ENCODE measurements around the gene LPCAT3. TPM values are rescaled to one million over a fixed set of nuclear protein-coding genes. Genes with fewer than 3 reads are reported as not detected.
A peak's percentile ranks its signal among the peaks of the same experiment; 100 is the strongest.

Gene LPCAT3
- total RNA-seq, 1 donor from 2014 or later = 42.0 TPM

DNA sequence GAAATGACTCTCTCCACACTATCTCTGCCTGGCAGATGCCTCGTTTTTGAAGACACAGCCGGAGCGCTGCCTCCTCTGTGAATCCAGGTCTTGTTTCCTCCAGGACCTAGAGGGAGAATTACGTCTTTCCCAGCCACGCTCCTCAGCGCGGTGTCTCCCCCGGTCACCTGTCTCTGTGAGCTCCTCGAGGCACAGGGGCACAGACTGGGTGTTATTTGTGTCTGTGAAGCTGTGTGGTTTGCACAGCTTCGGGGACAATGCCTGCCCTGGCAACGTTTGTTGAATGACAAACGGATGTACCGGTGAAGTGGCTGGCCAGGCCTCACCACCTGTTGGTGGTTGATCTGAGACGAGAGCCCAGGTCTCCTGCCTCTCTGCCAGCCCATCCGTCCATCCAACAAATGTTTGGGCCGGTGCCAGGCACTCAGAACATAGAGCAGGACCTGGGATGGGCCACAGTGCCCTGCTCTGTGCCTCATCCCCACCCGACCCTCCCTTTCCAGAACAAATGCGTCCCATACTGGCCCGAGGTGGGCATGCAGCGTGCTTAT, 61.0 kb downstream of the LPCAT3 start:
- no peaks in the 10 kb centered on the region for H3K36me3 ChIP-seq
- no peaks in the 10 kb centered on the region for H3K9me3 ChIP-seq
- H3K4me1 ChIP-seq = peaks cover 24% of the 10 kb centered on the region
- TF ChIP-seq POLR2AphosphoS5 (IDR thresholded peaks at IDR 0.05; ENCODE audit: insufficient read depth in 1 of 2, low read depth in 1 of 2) (no peak), POLR2A (IDR thresholded peaks at IDR 0.05) (no peak)
- TF ChIP-seq, protein P1, sequence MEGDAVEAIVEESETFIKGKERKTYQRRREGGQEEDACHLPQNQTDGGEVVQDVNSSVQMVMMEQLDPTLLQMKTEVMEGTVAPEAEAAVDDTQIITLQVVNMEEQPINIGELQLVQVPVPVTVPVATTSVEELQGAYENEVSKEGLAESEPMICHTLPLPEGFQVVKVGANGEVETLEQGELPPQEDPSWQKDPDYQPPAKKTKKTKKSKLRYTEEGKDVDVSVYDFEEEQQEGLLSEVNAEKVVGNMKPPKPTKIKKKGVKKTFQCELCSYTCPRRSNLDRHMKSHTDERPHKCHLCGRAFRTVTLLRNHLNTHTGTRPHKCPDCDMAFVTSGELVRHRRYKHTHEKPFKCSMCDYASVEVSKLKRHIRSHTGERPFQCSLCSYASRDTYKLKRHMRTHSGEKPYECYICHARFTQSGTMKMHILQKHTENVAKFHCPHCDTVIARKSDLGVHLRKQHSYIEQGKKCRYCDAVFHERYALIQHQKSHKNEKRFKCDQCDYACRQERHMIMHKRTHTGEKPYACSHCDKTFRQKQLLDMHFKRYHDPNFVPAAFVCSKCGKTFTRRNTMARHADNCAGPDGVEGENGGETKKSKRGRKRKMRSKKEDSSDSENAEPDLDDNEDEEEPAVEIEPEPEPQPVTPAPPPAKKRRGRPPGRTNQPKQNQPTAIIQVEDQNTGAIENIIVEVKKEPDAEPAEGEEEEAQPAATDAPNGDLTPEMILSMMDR (IDR thresholded peaks at IDR 0.05) = no peak
- DNase-seq (ENCODE audit: extremely low spot score in 2 of 2) = no peak
- no peaks in the 10 kb centered on the region for H3K27me3 ChIP-seq
- intact Hi-C loops (cut with DNase I) = no loop called here
- no peak overlapping the region for H3K27ac ChIP-seq
- H3K4me3 ChIP-seq = no peak overlapping the region

DNA sequence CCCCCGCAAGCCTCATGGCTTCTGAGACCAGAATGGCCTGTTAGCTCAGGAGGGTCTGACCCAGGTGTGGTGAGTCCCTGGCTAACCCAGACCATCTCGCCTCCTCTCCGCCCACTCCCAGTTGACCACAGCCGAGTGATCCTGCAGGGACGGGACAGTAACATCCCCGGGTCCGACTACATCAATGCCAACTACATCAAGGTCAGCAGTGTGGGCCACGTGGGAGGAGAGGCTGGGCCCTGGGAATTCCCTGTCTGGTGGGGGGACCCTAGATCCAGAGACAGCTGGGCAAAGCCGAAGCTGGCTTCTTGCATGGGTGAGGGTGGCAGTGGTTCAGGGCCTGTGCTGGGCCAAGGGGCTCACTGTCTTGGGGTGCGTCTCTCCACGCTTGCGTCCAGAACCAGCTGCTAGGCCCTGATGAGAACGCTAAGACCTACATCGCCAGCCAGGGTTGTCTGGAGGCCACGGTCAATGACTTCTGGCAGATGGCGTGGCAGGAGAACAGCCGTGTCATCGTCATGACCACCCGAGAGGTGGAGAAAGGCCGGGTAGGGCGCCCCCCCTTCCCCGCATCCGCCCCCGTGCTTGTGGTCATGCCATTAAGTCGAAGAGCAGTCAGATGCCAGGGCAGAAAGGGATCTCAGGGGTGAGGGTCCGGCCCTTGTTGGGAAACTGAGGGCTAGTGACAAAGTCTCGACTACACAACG, 62.1 kb downstream of the LPCAT3 start:
- Histone ChIP-seq H3K27ac (no peak overlapping the region), H3K27me3 (no peaks in the 10 kb centered on the region), H3K4me1 (peaks cover 14% of the 10 kb centered on the region), H3K36me3 (no peaks in the 10 kb centered on the region), H3K4me3 (no peak overlapping the region), H3K9me3 (no peaks in the 10 kb centered on the region)
- TF ChIP-seq POLR2AphosphoS5 (IDR thresholded peaks at IDR 0.05; ENCODE audit: insufficient read depth in 1 of 2, low read depth in 1 of 2) (no peak), POLR2A (IDR thresholded peaks at IDR 0.05) (no peak)
- TF ChIP-seq, protein P1 (IDR thresholded peaks at IDR 0.05) = no peak
- intact Hi-C loops (cut with DNase I) = no loop called here
- no peak for DNase-seq (ENCODE audit: extremely low spot score in 2 of 2)

DNA sequence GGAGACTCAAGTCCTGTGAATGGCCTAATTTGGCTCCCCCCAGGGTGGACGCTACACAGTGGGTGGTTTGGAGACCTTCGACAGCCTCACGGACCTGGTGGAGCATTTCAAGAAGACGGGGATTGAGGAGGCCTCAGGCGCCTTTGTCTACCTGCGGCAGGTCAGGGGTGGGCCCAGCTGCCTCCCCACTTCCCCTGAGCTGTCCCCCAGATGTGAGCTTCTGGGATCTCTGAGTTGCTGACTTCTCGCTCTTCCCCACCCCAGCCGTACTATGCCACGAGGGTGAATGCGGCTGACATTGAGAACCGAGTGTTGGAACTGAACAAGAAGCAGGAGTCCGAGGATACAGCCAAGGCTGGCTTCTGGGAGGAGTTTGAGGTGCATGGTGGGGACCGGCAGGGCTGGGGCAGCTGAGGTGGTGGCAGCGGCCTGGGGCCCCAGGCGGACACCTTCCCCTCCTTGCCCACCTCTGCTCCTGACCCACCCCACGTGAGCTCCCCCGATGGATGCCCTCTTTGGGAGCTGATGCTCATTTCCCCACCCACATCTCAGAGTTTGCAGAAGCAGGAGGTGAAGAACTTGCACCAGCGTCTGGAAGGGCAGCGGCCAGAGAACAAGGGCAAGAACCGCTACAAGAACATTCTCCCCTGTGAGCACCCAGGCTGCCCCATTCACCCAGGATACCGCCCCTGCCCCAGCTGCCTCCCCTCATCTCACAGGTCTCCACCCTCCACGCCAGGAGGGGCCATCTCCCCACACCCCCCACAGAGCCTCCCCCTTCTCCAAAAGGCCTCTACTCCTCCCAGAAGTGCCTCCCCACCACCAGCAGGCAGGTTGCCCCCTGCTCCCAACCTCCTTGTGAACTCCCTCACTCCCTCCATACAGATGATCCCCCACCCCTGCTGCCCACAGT, 62.9 kb downstream of the LPCAT3 start:
- no peak for TF ChIP-seq POLR2A (IDR thresholded peaks at IDR 0.05)
- TF ChIP-seq, protein P1 (IDR thresholded peaks at IDR 0.05) = no peak
- no peak for TF ChIP-seq POLR2AphosphoS5 (IDR thresholded peaks at IDR 0.05; ENCODE audit: insufficient read depth in 1 of 2, low read depth in 1 of 2)
- Histone ChIP-seq H3K4me3 (no peak overlapping the region), H3K4me1 (peaks cover 9% of the 10 kb centered on the region), H3K36me3 (no peaks in the 10 kb centered on the region), H3K9me3 (no peaks in the 10 kb centered on the region), H3K27ac (no peak overlapping the region), H3K27me3 (no peaks in the 10 kb centered on the region)
- DNase-seq (ENCODE audit: extremely low spot score in 2 of 2) = no peak
- intact Hi-C loops (cut with DNase I) = no loop called here

DNA sequence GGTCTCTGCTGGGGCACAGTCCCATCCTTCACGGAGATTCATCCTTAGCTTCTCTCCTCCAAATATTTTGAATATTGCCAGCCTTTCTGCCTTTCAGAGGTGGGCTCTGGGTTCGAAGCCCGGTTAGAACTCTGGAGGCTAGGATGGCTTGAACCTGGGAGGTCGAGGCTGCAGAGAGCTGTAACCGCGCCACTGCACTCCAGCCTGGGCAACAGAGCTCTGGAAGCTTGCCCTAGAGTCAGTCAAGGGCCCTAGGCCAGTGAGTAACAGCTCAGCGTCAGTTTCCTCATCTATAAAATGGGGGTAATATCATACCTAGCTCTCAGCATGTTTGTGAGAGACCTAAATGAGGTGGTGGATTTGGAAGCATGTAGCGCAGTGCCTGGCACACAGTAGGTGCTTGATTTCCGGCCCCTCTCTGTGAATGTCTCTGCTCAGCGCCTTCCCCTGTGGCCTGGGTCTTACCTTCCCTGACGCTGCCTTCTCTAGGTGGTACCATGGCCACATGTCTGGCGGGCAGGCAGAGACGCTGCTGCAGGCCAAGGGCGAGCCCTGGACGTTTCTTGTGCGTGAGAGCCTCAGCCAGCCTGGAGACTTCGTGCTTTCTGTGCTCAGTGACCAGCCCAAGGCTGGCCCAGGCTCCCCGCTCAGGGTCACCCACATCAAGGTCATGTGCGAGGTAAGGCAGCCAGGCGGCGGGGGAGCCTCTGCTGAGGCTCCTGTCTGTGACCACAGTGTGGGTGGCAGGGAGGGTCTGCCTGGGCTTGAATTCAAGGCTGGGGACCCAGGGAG, 63.8 kb downstream of the LPCAT3 start:
- intact Hi-C loops (cut with DNase I) = no loop called here
- Histone ChIP-seq H3K4me1 (peaks cover 9% of the 10 kb centered on the region), H3K9me3 (no peaks in the 10 kb centered on the region), H3K4me3 (no peak overlapping the region), H3K27ac (peak overlapping the region; percentile 30), H3K36me3 (no peaks in the 10 kb centered on the region), H3K27me3 (no peaks in the 10 kb centered on the region)
- DNase-seq (ENCODE audit: extremely low spot score in 2 of 2) = no peak
- TF ChIP-seq POLR2A (IDR thresholded peaks at IDR 0.05) = no peak
- TF ChIP-seq, protein P1 (IDR thresholded peaks at IDR 0.05) = no peak
- TF ChIP-seq POLR2AphosphoS5 (IDR thresholded peaks at IDR 0.05; ENCODE audit: insufficient read depth in 1 of 2, low read depth in 1 of 2) = no peak
